HEK293 (cell line): Measurements from ENCODE around the gene CEBPB.

ENCODE experiments used
- GLI4 ChIP-seq: fragments of 450-650 bp; formaldehyde crosslinking; IDR thresholded peaks from 2 replicates; pipeline ENCODE4 v1.5.1; 2016; ENCODE audit warnings: missing biosample characterization, missing genetic modification characterization
- SALL2 ChIP-seq: fragments of 450-650 bp; formaldehyde crosslinking; IDR thresholded peaks from 2 replicates; pipeline ENCODE4 v1.5.0; 2017; ENCODE audit warnings: missing biosample characterization, mild to moderate bottlenecking, missing genetic modification characterization, borderline replicate concordance
- ZNF169 ChIP-seq: fragments of 450-650 bp; formaldehyde crosslinking; IDR thresholded peaks from 2 replicates; pipeline ENCODE4 v1.5.1; 2016; ENCODE audit warnings: missing biosample characterization, missing genetic modification characterization
- ZNF335 ChIP-seq: fragments of 450-650 bp; formaldehyde crosslinking; conservative IDR thresholded peaks from 2 replicates; pipeline ENCODE4 v1.5.1; 2016; ENCODE audit warnings: missing biosample characterization, missing genetic modification characterization
- ZNF777 ChIP-seq: fragments of 450-650 bp; formaldehyde crosslinking; IDR thresholded peaks from 2 replicates; pipeline ENCODE4 v1.5.1; 2017; ENCODE audit warnings: missing biosample characterization, missing genetic modification characterization, borderline replicate concordance
- ZSCAN30 ChIP-seq: fragments of 450-650 bp; IDR thresholded peaks from 2 replicates; pipeline ENCODE4 v1.5.1; 2018; ENCODE audit warnings: missing biosample characterization, mild to moderate bottlenecking, missing genetic modification characterization, moderate library complexity
- TF ChIP-seq, protein P1 (sequence below): fragments of 450-650 bp; formaldehyde crosslinking; IDR thresholded peaks from 2 replicates; pipeline ENCODE4 v1.5.1; 2016; ENCODE audit warnings: missing biosample characterization, missing genetic modification characterization
- TF ChIP-seq, protein P2 (sequence below): fragments of 450-650 bp; formaldehyde crosslinking; IDR thresholded peaks from 2 replicates; pipeline ENCODE4 v1.5.1; 2017; ENCODE audit warnings: missing biosample characterization, missing genetic modification characterization

DNA sequence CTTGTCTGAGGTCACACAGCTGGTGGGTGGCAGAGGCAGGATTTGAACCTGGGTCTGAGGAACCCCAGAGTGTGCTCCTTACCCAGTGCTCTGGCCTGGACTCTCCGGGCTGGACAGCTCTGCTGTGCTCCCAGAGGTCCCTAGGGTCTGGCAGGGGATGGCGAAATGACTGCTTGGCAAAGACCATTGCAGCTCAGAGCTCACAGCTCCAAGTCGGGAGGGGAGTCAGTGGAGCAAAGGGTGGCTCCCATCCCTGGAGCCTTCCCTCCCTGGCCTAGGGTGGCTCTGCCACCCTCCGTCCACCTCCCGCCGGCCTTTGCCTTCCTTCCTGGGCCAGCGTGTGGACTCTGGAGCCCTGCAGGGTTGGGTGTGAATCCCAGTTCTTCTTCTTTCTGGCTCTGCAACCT, 17.5 kb downstream of the CEBPB start:
- TF ChIP-seq, protein P1, sequence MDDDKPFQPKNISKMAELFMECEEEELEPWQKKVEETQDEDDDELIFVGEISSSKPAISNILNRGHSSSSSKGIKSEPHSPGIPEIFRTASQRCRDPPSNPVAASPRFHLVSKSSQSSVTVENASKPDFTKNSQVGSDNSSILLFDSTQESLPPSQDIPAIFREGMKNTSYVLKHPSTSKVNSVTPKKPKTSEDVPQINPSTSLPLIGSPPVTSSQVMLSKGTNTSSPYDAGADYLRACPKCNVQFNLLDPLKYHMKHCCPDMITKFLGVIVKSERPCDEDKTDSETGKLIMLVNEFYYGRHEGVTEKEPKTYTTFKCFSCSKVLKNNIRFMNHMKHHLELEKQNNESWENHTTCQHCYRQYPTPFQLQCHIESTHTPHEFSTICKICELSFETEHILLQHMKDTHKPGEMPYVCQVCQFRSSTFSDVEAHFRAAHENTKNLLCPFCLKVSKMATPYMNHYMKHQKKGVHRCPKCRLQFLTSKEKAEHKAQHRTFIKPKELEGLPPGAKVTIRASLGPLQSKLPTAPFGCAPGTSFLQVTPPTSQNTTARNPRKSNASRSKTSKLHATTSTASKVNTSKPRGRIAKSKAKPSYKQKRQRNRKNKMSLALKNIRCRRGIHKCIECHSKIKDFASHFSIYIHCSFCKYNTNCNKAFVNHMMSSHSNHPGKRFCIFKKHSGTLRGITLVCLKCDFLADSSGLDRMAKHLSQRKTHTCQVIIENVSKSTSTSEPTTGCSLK (tag by site-specific recombination): no peak
- no peak for TF ChIP-seq ZSCAN30 (tag by site-specific recombination)
- TF ChIP-seq, protein P2, sequence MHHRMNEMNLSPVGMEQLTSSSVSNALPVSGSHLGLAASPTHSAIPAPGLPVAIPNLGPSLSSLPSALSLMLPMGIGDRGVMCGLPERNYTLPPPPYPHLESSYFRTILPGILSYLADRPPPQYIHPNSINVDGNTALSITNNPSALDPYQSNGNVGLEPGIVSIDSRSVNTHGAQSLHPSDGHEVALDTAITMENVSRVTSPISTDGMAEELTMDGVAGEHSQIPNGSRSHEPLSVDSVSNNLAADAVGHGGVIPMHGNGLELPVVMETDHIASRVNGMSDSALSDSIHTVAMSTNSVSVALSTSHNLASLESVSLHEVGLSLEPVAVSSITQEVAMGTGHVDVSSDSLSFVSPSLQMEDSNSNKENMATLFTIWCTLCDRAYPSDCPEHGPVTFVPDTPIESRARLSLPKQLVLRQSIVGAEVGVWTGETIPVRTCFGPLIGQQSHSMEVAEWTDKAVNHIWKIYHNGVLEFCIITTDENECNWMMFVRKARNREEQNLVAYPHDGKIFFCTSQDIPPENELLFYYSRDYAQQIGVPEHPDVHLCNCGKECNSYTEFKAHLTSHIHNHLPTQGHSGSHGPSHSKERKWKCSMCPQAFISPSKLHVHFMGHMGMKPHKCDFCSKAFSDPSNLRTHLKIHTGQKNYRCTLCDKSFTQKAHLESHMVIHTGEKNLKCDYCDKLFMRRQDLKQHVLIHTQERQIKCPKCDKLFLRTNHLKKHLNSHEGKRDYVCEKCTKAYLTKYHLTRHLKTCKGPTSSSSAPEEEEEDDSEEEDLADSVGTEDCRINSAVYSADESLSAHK: no peak
- TF ChIP-seq SALL2: no peak
- TF ChIP-seq ZNF335 (tag by site-specific recombination): no peak
- TF ChIP-seq ZNF777 (tag by site-specific recombination): no peak
- TF ChIP-seq ZNF169: no peak
- no peak for TF ChIP-seq GLI4 (tag by site-specific recombination)
